ENCODE measurements around the gene TSPAN9.

GRCh38 chr12:3302401-3303041, 225.3 kb downstream of the TSPAN9 start:
- TF ChIP-seq CTCF (IDR thresholded peaks at IDR 0.05), result no peak
- no peak for TF ChIP-seq POLR2A (IDR thresholded peaks at IDR 0.05)

Data from body of pancreas (tissue), 4 donors.